HUDEP-2 (cell line): Measurements from ENCODE around the gene AGPAT2.
"Not testable (repeated sequence)": the region's sequence is repeated elsewhere in the genome, so short reads cannot be mapped to it uniquely, and the experiment has no call there.

Source experiments
- DNase-seq, 76 experiments: peaks; one replicate each; lab custom pipeline; 2025; ENCODE audit not compliant: unreplicated experiment in 76 of 76; lab: John Stamatoyannopoulos, UW

Gene AGPAT2

GRCh38 chr9:136704741-136705140, 17.5 kb upstream of the AGPAT2 start:
- DNase-seq: not testable (repeated sequence)

- no peak for DNase-seq
Measured at GRCh38 chr9:136703276-136703860, 16.1 kb upstream of the AGPAT2 start.

GRCh38 chr9:136701668-136702053, 14.4 kb upstream of the AGPAT2 start:
- no peak for DNase-seq

- DNase-seq: no peak
Measured at GRCh38 chr9:136700959-136701667, 13.9 kb upstream of the AGPAT2 start.

- no peak for DNase-seq
Measured at GRCh38 chr9:136700304-136700703, 13.0 kb upstream of the AGPAT2 start.

- no peak for DNase-seq
Measured at GRCh38 chr9:136698635-136699246, 11.5 kb upstream of the AGPAT2 start.

- no peak for DNase-seq
Measured at GRCh38 chr9:136697821-136698526, 10.7 kb upstream of the AGPAT2 start.

- no peak for DNase-seq
Measured at GRCh38 chr9:136697146-136697820, 10.0 kb upstream of the AGPAT2 start.

- DNase-seq: no peak
Measured at GRCh38 chr9:136696502-136696901, 9.2 kb upstream of the AGPAT2 start.

- no peak for DNase-seq
Measured at GRCh38 chr9:136695955-136696354, 8.7 kb upstream of the AGPAT2 start.

- DNase-seq: no peak
Measured at GRCh38 chr9:136695435-136695895, 8.2 kb upstream of the AGPAT2 start.

GRCh38 chr9:136694872-136695247, 7.6 kb upstream of the AGPAT2 start:
- DNase-seq: no peak

- DNase-seq: peak in 39 of 76 experiments; percentile 8 to 69 (median 41)
Measured at GRCh38 chr9:136694163-136694871, 7.1 kb upstream of the AGPAT2 start.

- peak in 5 of 76 experiments; percentile 14 to 40 (median 26) for DNase-seq
Measured at GRCh38 chr9:136693490-136694162, 6.4 kb upstream of the AGPAT2 start.

- DNase-seq: no peak
Measured at GRCh38 chr9:136693135-136693489, 5.9 kb upstream of the AGPAT2 start.

- no peak for DNase-seq
Measured at GRCh38 chr9:136692185-136693134, 5.2 kb upstream of the AGPAT2 start.

- DNase-seq: no peak
Measured at GRCh38 chr9:136691316-136692184, 4.3 kb upstream of the AGPAT2 start.

GRCh38 chr9:136690806-136691261, 3.6 kb upstream of the AGPAT2 start:
- no peak for DNase-seq
